ENCODE data around the gene RASA3.
"Not testable (repeated sequence)": the region's sequence is repeated elsewhere in the genome, so short reads cannot be mapped to it uniquely, and the experiment has no call there.

Gene RASA3

GRCh38 chr13:114121496-114122126 is 10.8 kb downstream of the RASA3 start:
- no peak for TF ChIP-seq ZNF274 (IDR thresholded peaks at IDR 0.05; ENCODE audit: low read depth, low read length)
- H3K4me3 ChIP-seq (ENCODE audit: low read length) = no peak overlapping the region

- TF ChIP-seq ZNF274 (IDR thresholded peaks at IDR 0.05; ENCODE audit: low read depth, low read length) = no peak
These were observed 11.4 kb downstream of the RASA3 start for GRCh38 chr13:114121031-114121430.

GRCh38 chr13:114120591-114121011 is 11.8 kb downstream of the RASA3 start:
- no peak overlapping the region for H3K4me3 ChIP-seq (ENCODE audit: low read length)
- no peak for TF ChIP-seq ZNF274 (IDR thresholded peaks at IDR 0.05; ENCODE audit: low read depth, low read length)

More at GRCh38 chr13:114121031-114121430, 11.4 kb downstream of the RASA3 start:
- no peak overlapping the region for H3K4me3 ChIP-seq (ENCODE audit: low read length)

GRCh38 chr13:114119196-114119595 is 13.2 kb downstream of the RASA3 start:
- TF ChIP-seq ZNF274 (IDR thresholded peaks at IDR 0.05; ENCODE audit: low read depth, low read length) = no peak
- no peak overlapping the region; the same call in 1 of the 2 replicates for H3K4me3 ChIP-seq (ENCODE audit: low read length)

GRCh38 chr13:114118511-114119123 is 13.8 kb downstream of the RASA3 start:
- H3K4me3 ChIP-seq (ENCODE audit: low read length) = no peak overlapping the region

GRCh38 chr13:114118086-114118485 is 14.3 kb downstream of the RASA3 start:
- H3K4me3 ChIP-seq (ENCODE audit: low read length) = no peak overlapping the region
- no peak for TF ChIP-seq ZNF274 (IDR thresholded peaks at IDR 0.05; ENCODE audit: low read depth, low read length)

More at GRCh38 chr13:114118511-114119123, 13.8 kb downstream of the RASA3 start:
- TF ChIP-seq ZNF274 (IDR thresholded peaks at IDR 0.05; ENCODE audit: low read depth, low read length) = no peak

GRCh38 chr13:114117341-114117874 is 15.0 kb downstream of the RASA3 start:
- not testable (repeated sequence) for H3K4me3 ChIP-seq (ENCODE audit: low read length)

- TF ChIP-seq ZNF274 (IDR thresholded peaks at IDR 0.05; ENCODE audit: low read depth, low read length) = no peak
These were observed 15.7 kb downstream of the RASA3 start for GRCh38 chr13:114116734-114117133.

GRCh38 chr13:114115796-114116195 is 16.6 kb downstream of the RASA3 start:
- TF ChIP-seq ZNF274 (IDR thresholded peaks at IDR 0.05; ENCODE audit: low read depth, low read length) = no peak
- H3K4me3 ChIP-seq (ENCODE audit: low read length) = no peak overlapping the region

More at GRCh38 chr13:114116734-114117133, 15.7 kb downstream of the RASA3 start:
- H3K4me3 ChIP-seq (ENCODE audit: low read length) = no peak overlapping the region

GRCh38 chr13:114115191-114115671 is 17.2 kb downstream of the RASA3 start:
- TF ChIP-seq ZNF274 (IDR thresholded peaks at IDR 0.05; ENCODE audit: low read depth, low read length) = no peak
- H3K4me3 ChIP-seq (ENCODE audit: low read length) = no peak overlapping the region

- not testable (repeated sequence) for H3K4me3 ChIP-seq (ENCODE audit: low read length)
These were observed 17.8 kb downstream of the RASA3 start for GRCh38 chr13:114114666-114115065.

- no peak for TF ChIP-seq ZNF274 (IDR thresholded peaks at IDR 0.05; ENCODE audit: low read depth, low read length)
- no peak overlapping the region for H3K4me3 ChIP-seq (ENCODE audit: low read length)
These were observed 18.3 kb downstream of the RASA3 start for GRCh38 chr13:114114006-114114640.

- not testable (repeated sequence) for H3K4me3 ChIP-seq (ENCODE audit: low read length)
These were observed 19.0 kb downstream of the RASA3 start for GRCh38 chr13:114113395-114113794.

GRCh38 chr13:114112826-114113322 is 19.5 kb downstream of the RASA3 start:
- no peak for TF ChIP-seq ZNF274 (IDR thresholded peaks at IDR 0.05; ENCODE audit: low read depth, low read length)

More at GRCh38 chr13:114112826-114113322, 19.5 kb downstream of the RASA3 start:
- no peak overlapping the region for H3K4me3 ChIP-seq (ENCODE audit: low read length)
